Breast epithelium (tissue), 3 donors: ENCODE data around the gene LRRN2.

ENCODE experiments used
- CTCF ChIP-seq, 3 donors: fragments of 450-650 bp; IDR thresholded peaks; one replicate each; pipeline ENCODE4 v1.5.1; 2016 to 2017; ENCODE audit warnings: antibody characterized with exemption in 3 of 3, mild to moderate bottlenecking in 3 of 3, moderate library complexity in 3 of 3
- POLR2AphosphoS5 ChIP-seq, 3 donors: sonication (generic); formaldehyde crosslinking; IDR thresholded peaks; one replicate each; pipeline ENCODE4 v1.6.1; 2017; ENCODE audit warnings: antibody characterized with exemption in 3 of 3

- TF ChIP-seq CTCF (IDR thresholded peaks at IDR 0.05) (no peak), POLR2AphosphoS5 (IDR thresholded peaks at IDR 0.05) (no peak)
Measured at GRCh38 chr1:204684206-204684570, 1.4 kb downstream of the LRRN2 start.
